Neuronal stem cell (in vitro differentiated cells): ENCODE data around the gene TOMM70.
A peak's percentile ranks its signal among the peaks of the same experiment; 100 is the strongest.

Source experiments
- DNase-seq: peaks from one replicate; pipeline ENCODE4 v3.0.0-alpha.2; 2013; ENCODE audit warnings: low spot score
- H2AFZ ChIP-seq: one replicate; pipeline ENCODE4 v1.6.1; 2013; ENCODE audit warnings: mild to moderate bottlenecking, low read length, inconsistent platforms
- H2AK5ac ChIP-seq: 2 replicates; pipeline ENCODE4 v1.6.1; 2013; ENCODE audit warnings: low read depth, mild to moderate bottlenecking, inconsistent platforms, low read length, moderate library complexity, mixed read lengths
- H2BK120ac ChIP-seq: 2 replicates; pipeline ENCODE4 v1.6.1; 2013; ENCODE audit warnings: low read depth, mild to moderate bottlenecking, inconsistent platforms, low read length, moderate library complexity, mixed read lengths
- H2BK12ac ChIP-seq: one replicate; pipeline ENCODE4 v1.6.1; 2013; ENCODE audit warnings: low read length, inconsistent platforms
- H2BK15ac ChIP-seq: 2 replicates; pipeline ENCODE4 v1.6.1; 2013; ENCODE audit warnings: mild to moderate bottlenecking, low read length, inconsistent platforms, mixed read lengths
- H2BK5ac ChIP-seq: one replicate; pipeline ENCODE4 v1.6.1; 2013; ENCODE audit warnings: inconsistent platforms, mild to moderate bottlenecking, low read length, moderate library complexity
- H3K14ac ChIP-seq: one replicate; pipeline ENCODE4 v1.6.1; 2013; ENCODE audit warnings: low read length, inconsistent platforms
- H3K18ac ChIP-seq: 2 replicates; pipeline ENCODE4 v1.6.1; 2013; ENCODE audit warnings: low read length, inconsistent platforms
- H3K23ac ChIP-seq: 2 replicates; pipeline ENCODE4 v1.6.1; 2013; ENCODE audit warnings: low read depth, mild to moderate bottlenecking, mixed read lengths, low read length, inconsistent platforms; ENCODE audit not compliant: poor library complexity
- H3K27ac ChIP-seq: replicated peaks from 3 replicates; pipeline ENCODE4 v1.5.1; 2013; ENCODE audit warnings: low read length, inconsistent platforms
- H3K27me3 ChIP-seq, 3 experiments: 2 replicates each; pipeline ENCODE4 v1.6.1; 2013; ENCODE audit warnings: low read length in 3 of 3, mild to moderate bottlenecking in 2 of 3, inconsistent platforms in 1 of 3, low read depth in 1 of 3, mixed read lengths in 1 of 3, moderate library complexity in 1 of 3; ENCODE audit not compliant: control insufficient read depth in 3 of 3, insufficient read depth in 3 of 3
- H3K36me3 ChIP-seq, 2 donors: replicated peaks in 1 of 2; 2 replicates each; pipeline ENCODE4 v1.6.1; 2013; ENCODE audit warnings: low read length in 2 of 2; ENCODE audit not compliant: control insufficient read depth in 2 of 2, insufficient read depth in 2 of 2
- H3K4ac ChIP-seq: 2 replicates; pipeline ENCODE4 v1.6.1; 2013; ENCODE audit warnings: inconsistent platforms, mild to moderate bottlenecking, low read length, moderate library complexity
- H3K4me1 ChIP-seq, 2 donors: 1 replicate in 1 of 2; 2 replicates in 1 of 2; pipeline ENCODE4 v1.6.1; 2013; ENCODE audit warnings: low read length in 2 of 2, low read depth in 1 of 2; ENCODE audit not compliant: control insufficient read depth in 2 of 2, insufficient read depth in 1 of 2
- H3K4me2 ChIP-seq: one replicate; pipeline ENCODE4 v1.6.1; 2013; ENCODE audit warnings: mild to moderate bottlenecking, low read length, inconsistent platforms; ENCODE audit not compliant: insufficient read depth, poor library complexity, severe bottlenecking
- H3K4me3 ChIP-seq, 2 donors: 2 replicates each; pipeline ENCODE4 v1.5.1; 2013; ENCODE audit warnings: low read length in 2 of 2, mild to moderate bottlenecking in 2 of 2, inconsistent platforms in 1 of 2, moderate library complexity in 1 of 2
- H3K79me1 ChIP-seq: one replicate; pipeline ENCODE4 v1.6.1; 2013; ENCODE audit warnings: low read depth, mild to moderate bottlenecking, inconsistent platforms, low read length, moderate library complexity
- H3K9ac ChIP-seq: one replicate; pipeline ENCODE4 v1.6.1; 2013; ENCODE audit warnings: mild to moderate bottlenecking, low read depth, low read length, inconsistent platforms; ENCODE audit not compliant: poor library complexity
- H3K9me3 ChIP-seq, 2 donors: replicated peaks in 1 of 2; 2 replicates each; pipeline versions ENCODE3 to v1.6.1; 2013; ENCODE audit warnings: low read length in 2 of 2, mild to moderate bottlenecking in 2 of 2, inconsistent platforms in 1 of 2, low read depth in 1 of 2, mixed read lengths in 1 of 2, moderate library complexity in 1 of 2; ENCODE audit not compliant: control insufficient read depth in 2 of 2, insufficient read depth in 1 of 2
- H4K8ac ChIP-seq: one replicate; pipeline ENCODE4 v1.6.1; 2013; ENCODE audit warnings: low read depth, mild to moderate bottlenecking, inconsistent platforms, low read length, moderate library complexity
- H4K91ac ChIP-seq: one replicate; pipeline ENCODE4 v1.6.1; 2013; ENCODE audit warnings: low read length, low read depth, mild to moderate bottlenecking, inconsistent platforms; ENCODE audit not compliant: poor library complexity
- WGBS, 2 donors: extraction: QIAGEN DNeasy Blood & Tissue Kit; methylation state at CpG; one replicate each; pipeline ENCODE4 v1.1.7; 2013; ENCODE audit warnings: missing lambda C conversion rate in 2 of 2, mixed read lengths in 1 of 2; ENCODE audit not compliant: insufficient read length in 2 of 2, insufficient replicate concordance in 1 of 2; ENCODE audit errors: extremely low coverage in 2 of 2; 5-methylcytosine and 5-hydroxymethylcytosine counted together

The TOMM70 gene

DNA sequence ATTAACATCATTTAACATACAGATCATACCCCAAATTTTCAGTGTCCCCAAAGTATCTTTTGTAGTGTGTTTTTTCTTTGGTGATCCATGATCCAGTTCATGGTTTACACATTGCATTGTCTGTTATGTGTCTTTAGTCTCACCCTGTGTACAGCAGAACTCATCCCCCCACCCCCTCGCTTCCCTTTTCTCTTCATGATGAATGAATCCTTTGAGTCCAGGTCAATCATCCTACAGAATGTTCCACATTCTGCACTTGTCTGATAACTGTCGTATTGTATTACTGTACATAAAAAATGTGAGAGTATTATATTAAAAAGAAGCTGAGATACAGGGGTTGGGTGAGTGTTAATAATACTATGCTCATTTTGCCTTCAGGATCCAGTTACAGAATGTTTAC, 80.9 kb downstream of the TOMM70 start:
- Histone ChIP-seq H2AFZ (no peak overlapping the region), H4K91ac (no peak overlapping the region), H3K4me1 (no peaks in the 10 kb centered on the region), H2BK120ac (no peak overlapping the region), H3K4me2 (no peak overlapping the region), H3K27ac (no peak overlapping the region), H2AK5ac (no peak overlapping the region), H3K9me3 (no peaks in the 10 kb centered on the region), H3K27me3 (no peaks in the 10 kb centered on the region), H3K9ac (no peak overlapping the region), H3K36me3 (peaks cover 0 to 34% of the 10 kb centered on the region in 2 donors), H2BK15ac (no peak overlapping the region), H3K14ac (no peak overlapping the region), H3K18ac (no peak overlapping the region), H3K4me3 (no peak overlapping the region), H2BK5ac (no peak overlapping the region), H3K4ac (no peak overlapping the region), H3K79me1 (no peaks in the 10 kb centered on the region), H3K23ac (no peak overlapping the region), H2BK12ac (no peak overlapping the region), H4K8ac (no peak overlapping the region)
- no peak for DNase-seq
- WGBS, 2 donors = no CpG with 5 or more reads among the region's 2 CpGs

DNA sequence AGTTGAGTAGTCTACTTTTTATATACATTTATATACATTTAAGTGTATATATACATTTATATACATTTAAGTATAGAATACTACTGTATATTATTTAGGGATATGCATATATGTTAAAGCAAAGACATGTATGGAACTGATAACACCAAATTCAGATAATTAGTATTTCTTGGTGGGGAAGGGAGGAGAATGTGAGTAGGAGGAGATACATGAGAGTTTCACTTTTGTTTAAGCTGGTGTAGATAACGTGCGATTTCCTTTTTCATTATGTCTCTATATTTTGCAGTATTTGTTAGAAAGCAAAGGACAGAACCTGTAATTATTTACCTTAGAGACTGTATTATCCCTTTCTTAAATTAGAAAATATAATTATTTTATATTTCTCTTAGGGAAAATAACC, 83.0 kb downstream of the TOMM70 start:
- no peak overlapping the region for H4K91ac ChIP-seq
- H3K27ac ChIP-seq = no peak overlapping the region
- no peak overlapping the region for H2BK15ac ChIP-seq
- no peak overlapping the region for H4K8ac ChIP-seq
- no peaks in the 10 kb centered on the region for H3K9me3 ChIP-seq
- H2BK12ac ChIP-seq = no peak overlapping the region
- H3K4me1 ChIP-seq = no peaks in the 10 kb centered on the region
- no peak overlapping the region for H3K4me2 ChIP-seq
- no peak for DNase-seq
- no peak overlapping the region for H2BK5ac ChIP-seq
- no peak overlapping the region for H3K14ac ChIP-seq
- no peak overlapping the region for H3K4ac ChIP-seq
- H2BK120ac ChIP-seq = no peak overlapping the region
- H3K36me3 ChIP-seq = peaks cover 0 to 38% of the 10 kb centered on the region in 2 donors
- H3K23ac ChIP-seq = no peak overlapping the region
- no peaks in the 10 kb centered on the region for H3K79me1 ChIP-seq
- no peaks in the 10 kb centered on the region for H3K27me3 ChIP-seq
- H2AK5ac ChIP-seq = no peak overlapping the region
- no peak overlapping the region for H2AFZ ChIP-seq
- no peak overlapping the region for H3K9ac ChIP-seq
- WGBS, 2 donors = no CpG with 5 or more reads among the region's 2 CpGs
- H3K18ac ChIP-seq = no peak overlapping the region
- H3K4me3 ChIP-seq = no peak overlapping the region

DNA sequence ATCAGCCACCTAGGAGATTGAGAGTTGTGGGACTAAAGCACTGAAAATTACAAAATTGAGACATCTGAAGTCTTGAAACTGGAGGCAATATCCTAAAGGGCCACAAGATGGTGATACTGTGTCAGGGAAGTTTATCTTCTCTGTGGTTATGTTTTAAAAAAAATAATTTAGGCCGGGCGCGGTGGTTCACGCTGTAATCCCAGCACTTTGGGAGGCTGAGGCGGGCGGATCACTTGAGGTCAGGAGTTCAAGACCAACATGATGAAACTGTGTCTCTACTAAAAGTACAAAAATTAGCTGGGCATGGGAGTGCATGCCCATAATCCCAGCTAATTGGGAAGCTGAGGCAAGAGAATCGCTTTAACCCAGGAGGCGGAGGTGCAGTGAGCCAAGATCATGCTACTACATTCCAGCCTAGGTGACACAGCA, 84.2 kb downstream of the TOMM70 start:
- H3K23ac ChIP-seq = no peak overlapping the region
- H3K9ac ChIP-seq = no peak overlapping the region
- no peaks in the 10 kb centered on the region for H3K79me1 ChIP-seq
- H4K8ac ChIP-seq = no peak overlapping the region
- H4K91ac ChIP-seq = no peak overlapping the region
- no peaks in the 10 kb centered on the region for H3K9me3 ChIP-seq
- H2BK15ac ChIP-seq = no peak overlapping the region
- H2BK12ac ChIP-seq = no peak overlapping the region
- H3K4ac ChIP-seq = no peak overlapping the region
- H2BK120ac ChIP-seq = no peak overlapping the region
- H3K4me2 ChIP-seq = no peak overlapping the region
- peak; percentile 15 for DNase-seq
- no peak overlapping the region for H2BK5ac ChIP-seq
- no peak overlapping the region for H3K4me3 ChIP-seq
- H3K27ac ChIP-seq = no peak overlapping the region
- no peak overlapping the region for H2AFZ ChIP-seq
- whole genome bisulfite sequencing, 2 donors = no CpG with 5 or more reads among the region's 8 CpGs
- no peak overlapping the region for H3K18ac ChIP-seq
- peaks cover 0 to 37% of the 10 kb centered on the region in 2 donors for H3K36me3 ChIP-seq
- H3K4me1 ChIP-seq = no peaks in the 10 kb centered on the region
- no peaks in the 10 kb centered on the region for H3K27me3 ChIP-seq
- H2AK5ac ChIP-seq = no peak overlapping the region
- no peak overlapping the region for H3K14ac ChIP-seq
